PC-9 (cell line): ENCODE results near the gene TRA2B. TPM values are rescaled to one million over a fixed set of nuclear protein-coding genes. Genes with fewer than 3 reads are reported as not detected.

ENCODE experiments used
- BruUV-seq: library from RNA; stranded (reverse); fragments of 400-500 nt; replicated peaks from 2 replicates; lab custom pipeline; 2021; lab: Mats Ljungman, UMichigan
- CTCF ChIA-PET: fragments of 300-600 bp; sonication (Branson Sonifier 250); formaldehyde crosslinking; loops from one replicate; lab custom pipeline; 2022; ENCODE audit warnings: antibody characterized with exemption; lab: Charles Lee
- POLR2A ChIA-PET: fragments of 300-600 bp; sonication (Branson Sonifier 250); formaldehyde crosslinking; loops from one replicate; lab custom pipeline; 2022; ENCODE audit warnings: antibody characterized with exemption; ENCODE audit not compliant: unreplicated experiment; lab: Charles Lee
- DNase-seq, 2 experiments: peaks; one replicate each; pipeline versions ENCODE4 v3.0.0 to v3.0.0-alpha.2; 2015 to 2022; ENCODE audit warnings: mixed read lengths in 1 of 2
- H2AFZ ChIP-seq: fragments of 200-600 bp; sonication (generic); 2 replicates; pipeline ENCODE4 v1.8.1; 2017; ENCODE audit warnings: antibody characterized with exemption
- H3F3A ChIP-seq: fragments of 200-600 bp; sonication (generic); 2 replicates; pipeline ENCODE4 v1.8.1; 2017; ENCODE audit warnings: antibody characterized with exemption, mild to moderate bottlenecking, low read depth; ENCODE audit not compliant: insufficient read depth
- H3K27ac ChIP-seq: fragments of 200-600 bp; sonication (generic); 2 replicates; pipeline ENCODE4 v1.6.1; 2016; ENCODE audit warnings: mixed run types
- H3K27me3 ChIP-seq: fragments of 200-600 bp; sonication (generic); 2 replicates; pipeline ENCODE4 v1.6.1; 2016; ENCODE audit warnings: low read depth, mixed run types; ENCODE audit not compliant: insufficient read depth
- H3K36me3 ChIP-seq: fragments of 200-600 bp; sonication (generic); 2 replicates; pipeline ENCODE4 v1.6.1; 2016; ENCODE audit warnings: low read depth, mixed run types
- H3K4me1 ChIP-seq: fragments of 200-600 bp; sonication (generic); replicated peaks from 2 replicates; pipeline ENCODE4 v1.6.1; 2016; ENCODE audit warnings: mixed run types; ENCODE audit not compliant: insufficient read depth
- H3K4me2 ChIP-seq: fragments of 200-600 bp; sonication (generic); 2 replicates; pipeline ENCODE4 v1.6.1; 2017; ENCODE audit warnings: mixed run types
- H3K4me3 ChIP-seq: fragments of 200-600 bp; sonication (generic); 2 replicates; pipeline ENCODE4 v1.6.1; 2016; ENCODE audit warnings: mixed run types
- H3K79me2 ChIP-seq: fragments of 200-600 bp; sonication (generic); 2 replicates; pipeline ENCODE4 v1.6.1; 2017; ENCODE audit warnings: low read depth, mixed run types
- H3K9me2 ChIP-seq: fragments of 200-600 bp; sonication (generic); 2 replicates; pipeline ENCODE4 v1.8.1; 2017; ENCODE audit warnings: mild to moderate bottlenecking; ENCODE audit not compliant: insufficient read depth
- H3K9me3 ChIP-seq: fragments of 200-600 bp; sonication (generic); 2 replicates; pipeline ENCODE4 v1.8.1; 2016; ENCODE audit warnings: low read depth; ENCODE audit not compliant: insufficient read depth
- H4K20me1 ChIP-seq: fragments of 200-600 bp; sonication (generic); 2 replicates; pipeline ENCODE4 v1.8.1; 2017; ENCODE audit not compliant: insufficient read depth
- EZH2 ChIP-seq: fragments of 200-600 bp; sonication (generic); IDR thresholded peaks from 2 replicates; pipeline ENCODE4 v1.8.0; 2017; ENCODE audit warnings: antibody characterized with exemption, low read depth
- intact Hi-C: fragments of 100-400 bp; cut with micrococcal nuclease; formaldehyde crosslinking; loops from one replicate; pipeline ENCODE4 v1.10.0; 2022; ENCODE audit not compliant: unreplicated experiment
- total RNA-seq: library from RNA; stranded (reverse); gene quantifications from 2 replicates; pipeline ENCODE4 v1.2.3, GENCODE V29; 2021
- TF ChIP-seq, protein P1 (sequence below): fragments of 200-600 bp; sonication (generic); conservative IDR thresholded peaks from 2 replicates; pipeline ENCODE4 v1.6.1; 2017; ENCODE audit warnings: mixed run types, antibody characterized with exemption, mild to moderate bottlenecking, moderate library complexity

The TRA2B gene
- total RNA-seq, 1 experiment from 2014 or later = 158 TPM

- H3K79me2 ChIP-seq = peaks cover 58% of the 10 kb centered on the region
- intact Hi-C loops = loop anchor here (1.0 to 2.0 kb wide), 2 partner anchors 23 to 114 kb away; no protein-coding TSS in a partner anchor
- TSS peak; percentile 34 for BruUV-seq
- H3K9me2 ChIP-seq = no peaks in the 10 kb centered on the region
- peak; percentile 75 to 86 for DNase-seq
- peaks cover 51% of the 10 kb centered on the region for H4K20me1 ChIP-seq
- no peaks in the 10 kb centered on the region for H3K27me3 ChIP-seq
- peak overlapping the region; percentile 95 for H3K27ac ChIP-seq
- H3F3A ChIP-seq = peaks cover 82% of the 10 kb centered on the region
- H3K9me3 ChIP-seq = no peaks in the 10 kb centered on the region
- ChIA-PET POLR2A (interaction anchor here (0.5 to 1.6 kb wide), 6 partner anchors 23 to 1250 kb away, joined by 3 to 24 read pairs (median 10); partner anchors contain the start of gene IGF2BP2), CTCF (interaction anchor here (0.6 to 1.2 kb wide), 3 partner anchors 40 to 276 kb away, joined by 3 to 13 read pairs (median 4); no protein-coding TSS in a partner anchor)
- H3K4me1 ChIP-seq = peaks cover 64% of the 10 kb centered on the region
- TF ChIP-seq, protein P1, sequence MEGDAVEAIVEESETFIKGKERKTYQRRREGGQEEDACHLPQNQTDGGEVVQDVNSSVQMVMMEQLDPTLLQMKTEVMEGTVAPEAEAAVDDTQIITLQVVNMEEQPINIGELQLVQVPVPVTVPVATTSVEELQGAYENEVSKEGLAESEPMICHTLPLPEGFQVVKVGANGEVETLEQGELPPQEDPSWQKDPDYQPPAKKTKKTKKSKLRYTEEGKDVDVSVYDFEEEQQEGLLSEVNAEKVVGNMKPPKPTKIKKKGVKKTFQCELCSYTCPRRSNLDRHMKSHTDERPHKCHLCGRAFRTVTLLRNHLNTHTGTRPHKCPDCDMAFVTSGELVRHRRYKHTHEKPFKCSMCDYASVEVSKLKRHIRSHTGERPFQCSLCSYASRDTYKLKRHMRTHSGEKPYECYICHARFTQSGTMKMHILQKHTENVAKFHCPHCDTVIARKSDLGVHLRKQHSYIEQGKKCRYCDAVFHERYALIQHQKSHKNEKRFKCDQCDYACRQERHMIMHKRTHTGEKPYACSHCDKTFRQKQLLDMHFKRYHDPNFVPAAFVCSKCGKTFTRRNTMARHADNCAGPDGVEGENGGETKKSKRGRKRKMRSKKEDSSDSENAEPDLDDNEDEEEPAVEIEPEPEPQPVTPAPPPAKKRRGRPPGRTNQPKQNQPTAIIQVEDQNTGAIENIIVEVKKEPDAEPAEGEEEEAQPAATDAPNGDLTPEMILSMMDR = no peak
- TF ChIP-seq EZH2 = no peak
- peak overlapping the region; percentile 98 for H3K4me3 ChIP-seq
- peaks cover 36% of the 10 kb centered on the region for H3K36me3 ChIP-seq
- peak overlapping the region; percentile 53 for H2AFZ ChIP-seq
- peak overlapping the region; percentile 97 for H3K4me2 ChIP-seq
Measured at GRCh38 chr3:185936814-185937688, 763 bp downstream of the TRA2B start.

GRCh38 chr3:185936273-185936629, 1.6 kb downstream of the TRA2B start:
- Histone ChIP-seq H2AFZ (no peak overlapping the region), H3K79me2 (peaks cover 66% of the 10 kb centered on the region), H3K9me3 (no peaks in the 10 kb centered on the region), H3K9me2 (no peaks in the 10 kb centered on the region), H3K4me1 (peaks cover 64% of the 10 kb centered on the region), H3F3A (peaks cover 82% of the 10 kb centered on the region), H3K4me3 (peak overlapping the region; percentile 98), H3K36me3 (peaks cover 44% of the 10 kb centered on the region), H3K27me3 (no peaks in the 10 kb centered on the region), H3K27ac (peak overlapping the region; percentile 95), H3K4me2 (peak overlapping the region; percentile 97), H4K20me1 (peaks cover 59% of the 10 kb centered on the region)
- TF ChIP-seq EZH2 = no peak
- TF ChIP-seq, protein P1 = no peak
- BruUV-seq = no TSS peak
- intact Hi-C loops = loop anchor here (2.0 kb wide), 1 partner anchor 113 kb away; no protein-coding TSS in a partner anchor
- CTCF ChIA-PET = interaction anchor here (1.2 kb wide), 1 partner anchor 276 kb away, joined by 3 read pairs; no protein-coding TSS in a partner anchor
- DNase-seq = no peak
- POLR2A ChIA-PET = no interaction called here

- intact Hi-C loops = loop anchor here (2.0 kb wide), 2 partner anchors 113 to 275 kb away; no protein-coding TSS in a partner anchor
- ChIA-PET CTCF (interaction anchor here (1.2 kb wide), 1 partner anchor 275 kb away, joined by 3 read pairs; no protein-coding TSS in a partner anchor), POLR2A (interaction anchor here (0.5 to 0.6 kb wide), 3 partner anchors 9 to 247 kb away, joined by 3 to 10 read pairs (median 4); no protein-coding TSS in a partner anchor)
- peaks cover 85% of the 10 kb centered on the region for H3F3A ChIP-seq
- TF ChIP-seq, protein P1 = no peak
- TF ChIP-seq EZH2 = no peak
- peaks cover 71% of the 10 kb centered on the region for H3K79me2 ChIP-seq
- peaks cover 64% of the 10 kb centered on the region for H3K4me1 ChIP-seq
- DNase-seq = no peak
- H3K4me3 ChIP-seq = peak overlapping the region; percentile 98
- peaks cover 50% of the 10 kb centered on the region for H3K36me3 ChIP-seq
- H2AFZ ChIP-seq = no peak overlapping the region
- no peaks in the 10 kb centered on the region for H3K9me3 ChIP-seq
- H3K27me3 ChIP-seq = no peaks in the 10 kb centered on the region
- H3K27ac ChIP-seq = peak overlapping the region; percentile 95
- BruUV-seq = no TSS peak
- peak overlapping the region; percentile 97 for H3K4me2 ChIP-seq
- peaks cover 65% of the 10 kb centered on the region for H4K20me1 ChIP-seq
- H3K9me2 ChIP-seq = no peaks in the 10 kb centered on the region
Measured at GRCh38 chr3:185935465-185936272, 2.1 kb downstream of the TRA2B start.
